ENCODE measurements around the gene PFN4. TPM values are rescaled to one million over a fixed set of nuclear protein-coding genes. Genes with fewer than 3 reads are reported as not detected.

The PFN4 gene
- total and polyA plus RNA-seq, 2 experiments from 2014 or later = 0.28 TPM; not detected in 1

- no peak for ATAC-seq
- TF ChIP-seq EZH2phosphoT487 (IDR thresholded peaks at IDR 0.05; ENCODE audit: unreplicated experiment) = no peak
- TF ChIP-seq CTCF (conservative IDR thresholded peaks at IDR 0.05; ENCODE audit: low read depth in 2 of 2) = no peak
- TF ChIP-seq EZH2 (IDR thresholded peaks at IDR 0.05; ENCODE audit: low read depth, unreplicated experiment) = no peak
- no peak for TF ChIP-seq ETS1 (IDR thresholded peaks at IDR 0.05)
- TF ChIP-seq REST (IDR thresholded peaks at IDR 0.05; ENCODE audit: unreplicated experiment) = no peak
- no peak for TF ChIP-seq STAT1 (IDR thresholded peaks at IDR 0.05; ENCODE audit: unreplicated experiment)
- Histone ChIP-seq H3K4me2 (no peak overlapping the region), H3K27me3 (ENCODE audit: insufficient read depth) (no peaks in the 10 kb centered on the region), H3K27ac (ENCODE audit: low read depth) (no peak overlapping the region), H3K4me3 (no peak overlapping the region), H3K9me2 (ENCODE audit: insufficient read depth) (no peaks in the 10 kb centered on the region), H3K36me3 (ENCODE audit: insufficient read depth) (no peaks in the 10 kb centered on the region), H3K4me1 (ENCODE audit: insufficient read depth) (no peaks in the 10 kb centered on the region; the same call in 1 of the 2 replicates), H3F3A (replicated peaks; ENCODE audit: low read depth) (no peaks in the 10 kb centered on the region), H4K20me1 (replicated peaks; ENCODE audit: insufficient read depth) (no peaks in the 10 kb centered on the region), H3K79me2 (replicated peaks; ENCODE audit: insufficient read depth) (no peaks in the 10 kb centered on the region), H2AFZ (no peak overlapping the region)
- Mint-ChIP-seq H3K4me3 (no peak overlapping the region), H3K9me3 (peaks cover 10% of the 10 kb centered on the region; the same call in 2 of the 3 replicates), H3K27me3 (ENCODE audit: insufficient read depth, low read depth, poor library complexity) (peaks cover 10% of the 10 kb centered on the region), H3K36me3 (ENCODE audit: low read depth) (peaks cover 11% of the 10 kb centered on the region; the same call in 2 of the 3 replicates), H3K4me1 (peaks cover 10% of the 10 kb centered on the region; the same call in 2 of the 3 replicates), H3K27ac (no peak overlapping the region)
- DNase-seq (ENCODE audit: low spot score) = no peak
These were observed 39.4 kb upstream of the PFN4 start for GRCh38 chr2:24162494-24162893.

- no peaks in the 10 kb centered on the region for H3F3A ChIP-seq (replicated peaks; ENCODE audit: low read depth)
- no peak overlapping the region for H3K4me2 ChIP-seq
- no peak overlapping the region for H3K4me3 ChIP-seq
- no peaks in the 10 kb centered on the region for H3K4me1 Mint-ChIP-seq
- peaks cover 10% of the 10 kb centered on the region; the same call in 2 of the 3 replicates for H3K9me3 Mint-ChIP-seq
- no peak for ATAC-seq
- H3K36me3 Mint-ChIP-seq (ENCODE audit: low read depth) = peaks cover 11% of the 10 kb centered on the region; the same call in 2 of the 3 replicates
- H3K27ac Mint-ChIP-seq = no peak overlapping the region
- H4K20me1 ChIP-seq (replicated peaks; ENCODE audit: insufficient read depth) = no peaks in the 10 kb centered on the region
- no peaks in the 10 kb centered on the region for H3K27me3 ChIP-seq (ENCODE audit: insufficient read depth)
- no peak overlapping the region for H3K27ac ChIP-seq (ENCODE audit: low read depth)
- no peak for DNase-seq (ENCODE audit: low spot score)
- H3K9me2 ChIP-seq (ENCODE audit: insufficient read depth) = no peaks in the 10 kb centered on the region
- peaks cover 5% of the 10 kb centered on the region for H3K27me3 Mint-ChIP-seq (ENCODE audit: insufficient read depth, low read depth, poor library complexity)
- H3K79me2 ChIP-seq (replicated peaks; ENCODE audit: insufficient read depth) = no peaks in the 10 kb centered on the region
- H3K36me3 ChIP-seq (ENCODE audit: insufficient read depth) = no peaks in the 10 kb centered on the region
- no peak overlapping the region for H3K4me3 Mint-ChIP-seq
- no peaks in the 10 kb centered on the region for H3K4me1 ChIP-seq (ENCODE audit: insufficient read depth)
- no peak overlapping the region for H2AFZ ChIP-seq
- no peak for TF ChIP-seq ZNF462 (CRISPR knock-in tag; IDR thresholded peaks at IDR 0.05)
- TF ChIP-seq EZH2 (IDR thresholded peaks at IDR 0.05; ENCODE audit: low read depth, unreplicated experiment) = no peak
These were observed 37.6 kb upstream of the PFN4 start for GRCh38 chr2:24160761-24161160.

All from GM23338 (cell line).